ENCODE data around the gene GIGYF2. TPM values are rescaled to one million over a fixed set of nuclear protein-coding genes. Genes with fewer than 3 reads are reported as not detected.

The GIGYF2 gene
- polyA plus RNA-seq, 2 of the 4 experiments (the other 2 are of a cell fraction), result 31.2 to 46.3 TPM

DNA sequence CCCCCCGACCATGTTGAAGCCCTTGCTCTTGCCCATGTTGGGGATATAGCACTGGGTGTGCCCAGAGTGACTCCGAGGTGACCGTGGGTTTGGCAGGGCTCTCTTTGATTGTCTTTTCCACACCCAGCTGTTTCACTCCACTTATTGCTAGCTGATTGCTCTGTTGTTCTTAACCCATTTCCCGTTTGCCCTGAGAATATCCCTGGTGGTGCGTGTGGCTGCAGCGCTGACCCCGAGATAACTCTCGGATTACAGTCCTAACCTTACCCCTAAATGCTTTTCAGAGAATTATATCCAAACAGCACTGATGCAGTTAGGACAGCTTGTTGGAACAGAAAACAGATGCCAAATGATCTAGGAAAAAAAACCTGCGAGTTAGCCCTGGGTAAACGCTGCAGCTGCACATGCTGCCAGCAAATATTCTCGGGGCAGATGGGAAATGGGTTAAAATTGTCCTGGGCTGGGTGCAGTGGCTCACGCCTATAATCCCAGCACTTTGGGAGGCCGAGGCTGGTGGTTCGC, 138.6 kb downstream of the GIGYF2 start:
- Histone ChIP-seq H3K9me3 (no peaks in the 10 kb centered on the region), H3K27ac (no peak overlapping the region), H3K4me1 (peaks cover 18% of the 10 kb centered on the region), H3K4me2 (no peak overlapping the region), H3K4me3 (no peak overlapping the region)
- no peak for TF ChIP-seq SMC3 (IDR thresholded peaks at IDR 0.05)
- TF ChIP-seq RFX5 (IDR thresholded peaks at IDR 0.05), result no peak
- no peak for TF ChIP-seq CHD4 (IDR thresholded peaks at IDR 0.05; ENCODE audit: borderline replicate concordance)
- TF ChIP-seq MAZ (IDR thresholded peaks at IDR 0.05; ENCODE audit: borderline replicate concordance, low read depth, low read length), result no peak
- TF ChIP-seq FOXS1 (CRISPR knock-in tag; IDR thresholded peaks at IDR 0.05), result no peak
- no peak for TF ChIP-seq JUNB (IDR thresholded peaks at IDR 0.05)
- TF ChIP-seq ZC3H11A (IDR thresholded peaks at IDR 0.05), result no peak
- no peak for TF ChIP-seq SREBF2 (IDR thresholded peaks at IDR 0.05)
- ATAC-seq (no peak), DNase-seq (ENCODE audit: low read depth in 1 of 2, low spot score in 1 of 2) (no peak), FAIRE-seq (no peak)
- WGBS (ENCODE audit: missing lambda C conversion rate), result 84% methylated on average over 14 of the region's 14 CpGs
- POLR2A ChIA-PET, result no interaction called here
- CTCF ChIA-PET, result interaction anchor here (0.9 to 3.5 kb wide), 5 partner anchors 17 to 218 kb away, joined by 3 to 17 read pairs (median 4); no protein-coding TSS in a partner anchor

DNA sequence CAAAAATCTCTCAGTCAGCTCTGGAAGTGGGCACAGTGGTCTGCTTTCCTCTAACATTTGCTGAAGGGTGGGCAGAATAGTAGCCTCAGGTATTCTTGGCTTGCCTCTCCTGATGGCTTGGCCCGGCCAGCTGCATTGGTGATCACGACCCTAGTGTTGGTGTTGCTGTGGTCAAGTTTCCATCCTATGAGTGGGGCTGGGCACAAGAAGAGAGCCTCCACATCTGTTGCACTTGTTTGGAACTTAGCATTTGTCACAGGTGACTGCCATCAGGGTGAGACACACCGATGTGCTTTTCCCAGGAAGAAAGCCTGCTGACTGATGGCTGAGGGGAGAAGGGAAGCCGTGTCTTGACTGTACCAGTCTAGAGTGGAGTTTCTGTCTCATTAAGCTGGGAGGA, 139.8 kb downstream of the GIGYF2 start:
- DNase-seq (ENCODE audit: low read depth in 1 of 2, low spot score in 1 of 2) (no peak), ATAC-seq (peak in 1 of 2 experiments; percentile 43; a peak in 2 of 6 replicates), FAIRE-seq (no peak)
- no peak for TF ChIP-seq EHF (CRISPR knock-in tag; IDR thresholded peaks at IDR 0.05)
- TF ChIP-seq NFE2L2 (conservative IDR thresholded peaks at IDR 0.05; ENCODE audit: low read length), result no peak
- no peak for TF ChIP-seq RFX5 (IDR thresholded peaks at IDR 0.05)
- TF ChIP-seq JUN (IDR thresholded peaks at IDR 0.05), result no peak
- TF ChIP-seq JUNB (IDR thresholded peaks at IDR 0.05), result no peak
- TF ChIP-seq, protein P1, sequence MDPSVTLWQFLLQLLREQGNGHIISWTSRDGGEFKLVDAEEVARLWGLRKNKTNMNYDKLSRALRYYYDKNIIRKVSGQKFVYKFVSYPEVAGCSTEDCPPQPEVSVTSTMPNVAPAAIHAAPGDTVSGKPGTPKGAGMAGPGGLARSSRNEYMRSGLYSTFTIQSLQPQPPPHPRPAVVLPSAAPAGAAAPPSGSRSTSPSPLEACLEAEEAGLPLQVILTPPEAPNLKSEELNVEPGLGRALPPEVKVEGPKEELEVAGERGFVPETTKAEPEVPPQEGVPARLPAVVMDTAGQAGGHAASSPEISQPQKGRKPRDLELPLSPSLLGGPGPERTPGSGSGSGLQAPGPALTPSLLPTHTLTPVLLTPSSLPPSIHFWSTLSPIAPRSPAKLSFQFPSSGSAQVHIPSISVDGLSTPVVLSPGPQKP (IDR thresholded peaks at IDR 0.05; ENCODE audit: low read depth, low read length), result no peak
- no peak for TF ChIP-seq FOXS1 (CRISPR knock-in tag; IDR thresholded peaks at IDR 0.05)
- TF ChIP-seq FOSL2 (IDR thresholded peaks at IDR 0.05), result no peak
- TF ChIP-seq FOSL2 (CRISPR knock-in tag; IDR thresholded peaks at IDR 0.05), result no peak
- TF ChIP-seq ZC3H11A (IDR thresholded peaks at IDR 0.05), result no peak
- TF ChIP-seq, protein P2, sequence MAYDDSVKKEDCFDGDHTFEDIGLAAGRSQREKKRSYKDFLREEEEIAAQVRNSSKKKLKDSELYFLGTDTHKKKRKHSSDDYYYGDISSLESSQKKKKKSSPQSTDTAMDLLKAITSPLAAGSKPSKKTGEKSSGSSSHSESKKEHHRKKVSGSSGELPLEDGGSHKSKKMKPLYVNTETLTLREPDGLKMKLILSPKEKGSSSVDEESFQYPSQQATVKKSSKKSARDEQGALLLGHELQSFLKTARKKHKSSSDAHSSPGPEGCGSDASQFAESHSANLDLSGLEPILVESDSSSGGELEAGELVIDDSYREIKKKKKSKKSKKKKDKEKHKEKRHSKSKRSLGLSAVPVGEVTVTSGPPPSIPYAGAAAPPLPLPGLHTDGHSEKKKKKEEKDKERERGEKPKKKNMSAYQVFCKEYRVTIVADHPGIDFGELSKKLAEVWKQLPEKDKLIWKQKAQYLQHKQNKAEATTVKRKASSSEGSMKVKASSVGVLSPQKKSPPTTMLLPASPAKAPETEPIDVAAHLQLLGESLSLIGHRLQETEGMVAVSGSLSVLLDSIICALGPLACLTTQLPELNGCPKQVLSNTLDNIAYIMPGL (CRISPR knock-in tag; IDR thresholded peaks at IDR 0.05; ENCODE audit: borderline replicate concordance), result no peak
- TF ChIP-seq, protein P3, sequence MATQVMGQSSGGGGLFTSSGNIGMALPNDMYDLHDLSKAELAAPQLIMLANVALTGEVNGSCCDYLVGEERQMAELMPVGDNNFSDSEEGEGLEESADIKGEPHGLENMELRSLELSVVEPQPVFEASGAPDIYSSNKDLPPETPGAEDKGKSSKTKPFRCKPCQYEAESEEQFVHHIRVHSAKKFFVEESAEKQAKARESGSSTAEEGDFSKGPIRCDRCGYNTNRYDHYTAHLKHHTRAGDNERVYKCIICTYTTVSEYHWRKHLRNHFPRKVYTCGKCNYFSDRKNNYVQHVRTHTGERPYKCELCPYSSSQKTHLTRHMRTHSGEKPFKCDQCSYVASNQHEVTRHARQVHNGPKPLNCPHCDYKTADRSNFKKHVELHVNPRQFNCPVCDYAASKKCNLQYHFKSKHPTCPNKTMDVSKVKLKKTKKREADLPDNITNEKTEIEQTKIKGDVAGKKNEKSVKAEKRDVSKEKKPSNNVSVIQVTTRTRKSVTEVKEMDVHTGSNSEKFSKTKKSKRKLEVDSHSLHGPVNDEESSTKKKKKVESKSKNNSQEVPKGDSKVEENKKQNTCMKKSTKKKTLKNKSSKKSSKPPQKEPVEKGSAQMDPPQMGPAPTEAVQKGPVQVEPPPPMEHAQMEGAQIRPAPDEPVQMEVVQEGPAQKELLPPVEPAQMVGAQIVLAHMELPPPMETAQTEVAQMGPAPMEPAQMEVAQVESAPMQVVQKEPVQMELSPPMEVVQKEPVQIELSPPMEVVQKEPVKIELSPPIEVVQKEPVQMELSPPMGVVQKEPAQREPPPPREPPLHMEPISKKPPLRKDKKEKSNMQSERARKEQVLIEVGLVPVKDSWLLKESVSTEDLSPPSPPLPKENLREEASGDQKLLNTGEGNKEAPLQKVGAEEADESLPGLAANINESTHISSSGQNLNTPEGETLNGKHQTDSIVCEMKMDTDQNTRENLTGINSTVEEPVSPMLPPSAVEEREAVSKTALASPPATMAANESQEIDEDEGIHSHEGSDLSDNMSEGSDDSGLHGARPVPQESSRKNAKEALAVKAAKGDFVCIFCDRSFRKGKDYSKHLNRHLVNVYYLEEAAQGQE (IDR thresholded peaks at IDR 0.05), result no peak
- TF ChIP-seq ZFP36 (IDR thresholded peaks at IDR 0.05; ENCODE audit: borderline replicate concordance, partially characterized antibody), result no peak
- no peak for TF ChIP-seq CHD2 (IDR thresholded peaks at IDR 0.05; ENCODE audit: low read length, partially characterized antibody)
- no peak for TF ChIP-seq MAFK (IDR thresholded peaks at IDR 0.05; ENCODE audit: partially characterized antibody)
- no peak for TF ChIP-seq GATA3 (IDR thresholded peaks at IDR 0.05; ENCODE audit: borderline replicate concordance)
- no peak for TF ChIP-seq ESRRA (IDR thresholded peaks at IDR 0.05; ENCODE audit: borderline replicate concordance, low read length)
- ChIA-PET CTCF (interaction anchor here (0.6 to 3.5 kb wide), 8 partner anchors 11 to 598 kb away, joined by 3 to 17 read pairs (median 3); no protein-coding TSS in a partner anchor), POLR2A (no interaction called here)
- WGBS (ENCODE audit: missing lambda C conversion rate), result 95% methylated on average over 2 of the region's 4 CpGs
- Histone ChIP-seq H3K4me1 (peaks cover 18% of the 10 kb centered on the region), H3K27ac (no peak overlapping the region), H3K9me3 (no peaks in the 10 kb centered on the region), H3K4me3 (no peak overlapping the region), H3K4me2 (no peak overlapping the region)

Measured in A549 (cell line).